ENCODE results near the gene UCP3. TPM values are rescaled to one million over a fixed set of nuclear protein-coding genes. Genes with fewer than 3 reads are reported as not detected.

UCP3 gene
- total and polyA plus RNA-seq, 4 donors, result 1.0 to 2.8 (median 1.8) TPM

GRCh38 chr11:73968356-73968966, 40.4 kb downstream of the UCP3 start:
- Histone ChIP-seq H3K27me3 (ENCODE audit: control insufficient read depth in 3 of 3, insufficient read depth in 3 of 3, low read length in 2 of 3) (no peaks in the 10 kb centered on the region), H3K4me3 (no peak overlapping the region), H3K4me1 (ENCODE audit: control insufficient read depth in 5 of 5, insufficient read depth in 5 of 5, low read length in 5 of 5) (peaks cover 0 to 3% (median 0%) of the 10 kb centered on the region in 5 donors), H3K36me3 (ENCODE audit: control insufficient read depth in 4 of 4, insufficient read depth in 4 of 4, low read length in 4 of 4) (no peaks in the 10 kb centered on the region), H3K27ac (ENCODE audit: low read depth in 1 of 2, low read length in 1 of 2) (no peak overlapping the region), H3K9ac (ENCODE audit: insufficient read depth in 1 of 2, low read length in 2 of 2) (no peak overlapping the region), H3K9me3 (ENCODE audit: control insufficient read depth in 4 of 4, insufficient read depth in 3 of 4, low read length in 3 of 4) (no peaks in the 10 kb centered on the region)
- 93 to 95% methylated on average over 15 of the region's 15 CpGs for WGBS, 2 donors
- ATAC-seq (ENCODE audit: insufficient read depth, low FRiP score) (no peak), DNase-seq (no peak)
- no peak for TF ChIP-seq CTCF (IDR thresholded peaks at IDR 0.05; ENCODE audit: control extremely low read depth, extremely low read depth)

GRCh38 chr11:73965764-73966121, 43.1 kb downstream of the UCP3 start:
- no peak overlapping the region for H3K27ac ChIP-seq (ENCODE audit: low read depth in 1 of 2, low read length in 1 of 2)
- H3K9ac ChIP-seq (ENCODE audit: insufficient read depth in 1 of 2, low read length in 2 of 2), result no peak overlapping the region
- H3K36me3 ChIP-seq (ENCODE audit: control insufficient read depth in 4 of 4, insufficient read depth in 4 of 4, low read length in 4 of 4), result no peaks in the 10 kb centered on the region
- no peaks in the 10 kb centered on the region for H3K27me3 ChIP-seq (ENCODE audit: control insufficient read depth in 3 of 3, insufficient read depth in 3 of 3, low read length in 2 of 3)
- no peaks in the 10 kb centered on the region for H3K9me3 ChIP-seq (ENCODE audit: control insufficient read depth in 4 of 4, insufficient read depth in 3 of 4, low read length in 3 of 4)
- H3K4me3 ChIP-seq, result no peak overlapping the region
- 68 to 70% methylated on average over 2 of the region's 2 CpGs for WGBS, 2 donors
- no peak for TF ChIP-seq CTCF (IDR thresholded peaks at IDR 0.05; ENCODE audit: control extremely low read depth, extremely low read depth)
- peaks cover 0 to 3% (median 0%) of the 10 kb centered on the region in 5 donors for H3K4me1 ChIP-seq (ENCODE audit: control insufficient read depth in 5 of 5, insufficient read depth in 5 of 5, low read length in 5 of 5)
- no peak for ATAC-seq (ENCODE audit: insufficient read depth, low FRiP score)
- no peak for DNase-seq

- Histone ChIP-seq H3K27ac (ENCODE audit: low read depth in 1 of 2, low read length in 1 of 2) (no peak overlapping the region), H3K4me3 (no peak overlapping the region), H3K9ac (ENCODE audit: insufficient read depth in 1 of 2, low read length in 2 of 2) (no peak overlapping the region), H3K4me1 (ENCODE audit: control insufficient read depth in 5 of 5, insufficient read depth in 5 of 5, low read length in 5 of 5) (peaks cover 0 to 3% (median 0%) of the 10 kb centered on the region in 5 donors), H3K27me3 (ENCODE audit: control insufficient read depth in 3 of 3, insufficient read depth in 3 of 3, low read length in 2 of 3) (no peaks in the 10 kb centered on the region), H3K36me3 (ENCODE audit: control insufficient read depth in 4 of 4, insufficient read depth in 4 of 4, low read length in 4 of 4) (no peaks in the 10 kb centered on the region), H3K9me3 (ENCODE audit: control insufficient read depth in 4 of 4, insufficient read depth in 3 of 4, low read length in 3 of 4) (no peaks in the 10 kb centered on the region)
- no peak for TF ChIP-seq CTCF (IDR thresholded peaks at IDR 0.05; ENCODE audit: control extremely low read depth, extremely low read depth)
- ATAC-seq (ENCODE audit: insufficient read depth, low FRiP score), result no peak
- DNase-seq, result no peak
- WGBS, 2 donors, result 70 to 73% methylated on average over 10 of the region's 10 CpGs
These were observed 43.7 kb downstream of the UCP3 start for GRCh38 chr11:73965076-73965763.
